H1 (cell line): ENCODE data around the gene SMG7. TPM values are rescaled to one million over a fixed set of nuclear protein-coding genes. Genes with fewer than 3 reads are reported as not detected.

Experiments used
- EP300 ChIP-seq, 2 experiments: IDR thresholded peaks; 1 replicate in 1 of 2; 2 replicates in 1 of 2; pipeline ENCODE4 v1.6.1; 2011 to 2012; ENCODE audit warnings: low read depth in 2 of 2, low read length in 2 of 2, mild to moderate bottlenecking in 2 of 2, borderline replicate concordance in 1 of 2, inconsistent platforms in 1 of 2, moderate library complexity in 1 of 2
- polyA plus RNA-seq, 7 experiments: library from polyadenylated mRNA; depleted of rRNA in 3 of 7; stranded (reverse) in 5 of 7; unstranded in 2 of 7; fragments of >200 nt in 5 of 7; fragments of 200-250 nt in 2 of 7; gene quantifications; 1 replicate in 5 of 7; 2 replicates in 1 of 7; 4 replicates in 1 of 7; pipeline versions ENCODE4 v1.2.1 to v1.2.3, GENCODE V29; 2011 to 2013; ENCODE audit warnings: missing spikeins in 2 of 7, mixed read lengths in 2 of 7
- total RNA-seq: library from RNA; stranded (reverse); fragmentation: NEBNext Ultra II Directional; extraction: Animal tissue kit (Norgen Biotek cat#: 25700); gene quantifications from 2 replicates; pipeline ENCODE4 v1.2.1, GENCODE V29; 2021

The SMG7 gene
- total and polyA plus RNA-seq, 2 of the 8 experiments (the other 6 are each of a cell fraction or from before 2014, with no cell fraction given): 39.3 to 65.6 TPM

DNA sequence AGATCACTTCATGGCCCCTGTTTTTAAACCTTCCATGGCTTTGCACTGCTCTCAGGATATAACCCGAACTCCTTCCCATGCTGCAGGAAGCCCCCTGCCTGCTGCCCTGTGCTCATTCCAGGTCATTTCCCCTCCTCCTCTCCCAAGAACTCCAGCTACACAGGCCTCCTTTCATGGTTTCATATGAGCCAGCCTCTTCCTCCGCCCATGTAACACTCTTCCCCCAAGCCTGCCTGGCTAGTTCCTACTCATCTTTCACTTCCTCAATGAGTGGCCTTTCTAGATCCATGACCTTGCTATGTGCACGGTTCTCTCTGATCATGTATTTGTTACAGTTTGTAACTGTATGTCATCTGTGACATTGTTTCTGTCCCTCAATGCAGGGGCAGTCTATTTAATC, 121.1 kb downstream of the SMG7 start (continued):
- no peak for TF ChIP-seq EP300 (IDR thresholded peaks at IDR 0.05; ENCODE audit: borderline replicate concordance in 1 of 2, low read depth in 2 of 2, low read length in 2 of 2)
